ENCODE results near the gene CNTRL.
A peak's percentile ranks its signal among the peaks of the same experiment; 100 is the strongest.
"Not testable (repeated sequence)": the region's sequence is repeated elsewhere in the genome, so short reads cannot be mapped to it uniquely, and the experiment has no call there.

Gene CNTRL

GRCh38 chr9:121169094-121169601 is 94.4 kb downstream of the CNTRL start:
- H3K4me3 ChIP-seq (ENCODE audit: low read length) = no peak overlapping the region
- peak; percentile 100 for DNase-seq (ENCODE audit: low read depth, low spot score)

- no peak overlapping the region for H3K4me3 ChIP-seq (ENCODE audit: low read length)
- peak; percentile 55 for DNase-seq (ENCODE audit: low read depth, low spot score)
Measured at GRCh38 chr9:121171236-121171635, 96.5 kb downstream of the CNTRL start.

- DNase-seq (ENCODE audit: low read depth, low spot score) = no peak
- no peak overlapping the region for H3K4me3 ChIP-seq (ENCODE audit: low read length)
Measured at GRCh38 chr9:121172726-121173487, 98.2 kb downstream of the CNTRL start.

GRCh38 chr9:121173501-121173900 is 98.7 kb downstream of the CNTRL start:
- no peak for DNase-seq (ENCODE audit: low read depth, low spot score)
- no peak overlapping the region for H3K4me3 ChIP-seq (ENCODE audit: low read length)

GRCh38 chr9:121178676-121179372 is 104.1 kb downstream of the CNTRL start:
- H3K4me3 ChIP-seq (ENCODE audit: low read length) = no peak overlapping the region
- DNase-seq (ENCODE audit: low read depth, low spot score) = no peak

- not testable (repeated sequence) for H3K4me3 ChIP-seq (ENCODE audit: low read length); DNase-seq (ENCODE audit: low read depth, low spot score)
Measured at GRCh38 chr9:121179373-121179721, 104.6 kb downstream of the CNTRL start.

- no peak for DNase-seq (ENCODE audit: low read depth, low spot score)
- no peak overlapping the region for H3K4me3 ChIP-seq (ENCODE audit: low read length)
Measured at GRCh38 chr9:121179930-121180681, 105.4 kb downstream of the CNTRL start.

- no peak for DNase-seq (ENCODE audit: low read depth, low spot score)
Measured at GRCh38 chr9:121182101-121182836, 107.5 kb downstream of the CNTRL start.

GRCh38 chr9:121182989-121183388 is 108.2 kb downstream of the CNTRL start:
- no peak for DNase-seq (ENCODE audit: low read depth, low spot score)
- H3K4me3 ChIP-seq (ENCODE audit: low read length) = no peak overlapping the region

More at GRCh38 chr9:121182101-121182836, 107.5 kb downstream of the CNTRL start:
- H3K4me3 ChIP-seq (ENCODE audit: low read length) = no peak overlapping the region

GRCh38 chr9:121183666-121184423 is 109.1 kb downstream of the CNTRL start:
- no peak for DNase-seq (ENCODE audit: low read depth, low spot score)
- no peak overlapping the region for H3K4me3 ChIP-seq (ENCODE audit: low read length)

- no peak for DNase-seq (ENCODE audit: low read depth, low spot score)
- no peak overlapping the region for H3K4me3 ChIP-seq (ENCODE audit: low read length)
Measured at GRCh38 chr9:121184463-121184862, 109.7 kb downstream of the CNTRL start.

GRCh38 chr9:121185178-121185745 is 110.5 kb downstream of the CNTRL start:
- DNase-seq (ENCODE audit: low read depth, low spot score) = no peak

GRCh38 chr9:121185774-121186403 is 111.1 kb downstream of the CNTRL start:
- H3K4me3 ChIP-seq (ENCODE audit: low read length) = no peak overlapping the region
- DNase-seq (ENCODE audit: low read depth, low spot score) = peak; percentile 41

More at GRCh38 chr9:121185178-121185745, 110.5 kb downstream of the CNTRL start:
- H3K4me3 ChIP-seq (ENCODE audit: low read length) = no peak overlapping the region

GRCh38 chr9:121187636-121188305 is 113.0 kb downstream of the CNTRL start:
- DNase-seq (ENCODE audit: low read depth, low spot score) = no peak

GRCh38 chr9:121189006-121189405 is 114.3 kb downstream of the CNTRL start:
- no peak for DNase-seq (ENCODE audit: low read depth, low spot score)
- H3K4me3 ChIP-seq (ENCODE audit: low read length) = no peak overlapping the region

More at GRCh38 chr9:121187636-121188305, 113.0 kb downstream of the CNTRL start:
- H3K4me3 ChIP-seq (ENCODE audit: low read length) = no peak overlapping the region

GRCh38 chr9:121189660-121190059 is 114.9 kb downstream of the CNTRL start:
- DNase-seq (ENCODE audit: low read depth, low spot score) = no peak
- H3K4me3 ChIP-seq (ENCODE audit: low read length) = no peak overlapping the region

- H3K4me3 ChIP-seq (ENCODE audit: low read length) = no peak overlapping the region
- DNase-seq (ENCODE audit: low read depth, low spot score) = no peak
Measured at GRCh38 chr9:121191235-121191634, 116.5 kb downstream of the CNTRL start.

Measured in Jurkat, Clone E6-1 (cell line).